Femur (tissue), 1 donor: ENCODE data around the gene ALLC.
A peak's percentile ranks its signal among the peaks of the same experiment; 100 is the strongest.
"Not testable (repeated sequence)": the region's sequence is repeated elsewhere in the genome, so short reads cannot be mapped to it uniquely, and the experiment has no call there.

Experiments
- DNase-seq: peaks from one replicate; pipeline ENCODE4 v3.0.0-alpha.2; 2017

The ALLC gene

GRCh38 chr2:3657881-3658280, at the start of gene ALLC:
Gene ALLC (plus strand): TSS chr2:3658200. CDS start chr2:3671158, 12,958 bp downstream.
- no peak for DNase-seq

- DNase-seq, result no peak
Observed at GRCh38 chr2:3608373-3609278, 49.4 kb upstream of the ALLC start.

- not testable (repeated sequence) for DNase-seq
Observed at GRCh38 chr2:3609279-3609673, 48.7 kb upstream of the ALLC start.

GRCh38 chr2:3610415-3610814, 47.6 kb upstream of the ALLC start:
- DNase-seq, result no peak

- DNase-seq, result no peak
Observed at GRCh38 chr2:3610881-3611505, 47.0 kb upstream of the ALLC start.

- no peak for DNase-seq
Observed at GRCh38 chr2:3611589-3611988, 46.4 kb upstream of the ALLC start.

GRCh38 chr2:3612639-3613523, 45.1 kb upstream of the ALLC start:
- no peak for DNase-seq

GRCh38 chr2:3613524-3613905, 44.5 kb upstream of the ALLC start:
- DNase-seq, result no peak

GRCh38 chr2:3614743-3615142, 43.3 kb upstream of the ALLC start:
- DNase-seq, result not testable (repeated sequence)

GRCh38 chr2:3615541-3616200, 42.3 kb upstream of the ALLC start:
- DNase-seq, result not testable (repeated sequence)

- not testable (repeated sequence) for DNase-seq
Observed at GRCh38 chr2:3616435-3617197, 41.4 kb upstream of the ALLC start.

- no peak for DNase-seq
Observed at GRCh38 chr2:3617198-3617890, 40.7 kb upstream of the ALLC start.

GRCh38 chr2:3618367-3618766, 39.6 kb upstream of the ALLC start:
- no peak for DNase-seq

GRCh38 chr2:3619033-3619432, 39.0 kb upstream of the ALLC start:
- no peak for DNase-seq

- not testable (repeated sequence) for DNase-seq
Observed at GRCh38 chr2:3619661-3620060, 38.3 kb upstream of the ALLC start.

GRCh38 chr2:3620834-3621233, 37.2 kb upstream of the ALLC start:
- no peak for DNase-seq

- no peak for DNase-seq
Observed at GRCh38 chr2:3622967-3623366, 35.0 kb upstream of the ALLC start.

- no peak for DNase-seq
Observed at GRCh38 chr2:3624059-3624794, 33.8 kb upstream of the ALLC start.

GRCh38 chr2:3625186-3625585, 32.8 kb upstream of the ALLC start:
- DNase-seq, result peak; percentile 6

GRCh38 chr2:3626118-3626811, 31.7 kb upstream of the ALLC start:
- peak; percentile 14 for DNase-seq
